OCI-LY1 (cell line): ENCODE results near the gene PPP1R9A.
A peak's percentile ranks its signal among the peaks of the same experiment; 100 is the strongest.

ENCODE experiments used
- H2AFZ ChIP-seq: fragments of 200-600 bp; sonication (generic), shearing (Covaris generic); 2 replicates; pipeline ENCODE4 v1.6.0; 2014; ENCODE audit warnings: antibody characterized with exemption, mild to moderate bottlenecking, low read length
- H3F3A ChIP-seq: fragments of 200-600 bp; sonication (generic), shearing (Covaris generic); 2 replicates; pipeline ENCODE4 v1.6.0; 2014; ENCODE audit warnings: mild to moderate bottlenecking, antibody characterized with exemption, low read length, moderate library complexity; ENCODE audit not compliant: insufficient read depth
- H3K27ac ChIP-seq: fragments of 200-600 bp; sonication (generic); 2 replicates; pipeline ENCODE4 v1.5.1; 2014; ENCODE audit warnings: low read length, mixed run types, mild to moderate bottlenecking, low read depth; ENCODE audit not compliant: poor library complexity, severe bottlenecking
- H3K27me3 ChIP-seq: fragments of 200-600 bp; sonication (generic); 2 replicates; pipeline ENCODE4 v1.6.0; 2014; ENCODE audit warnings: antibody characterized with exemption, mild to moderate bottlenecking, low read length, moderate library complexity; ENCODE audit not compliant: insufficient read depth
- H3K36me3 ChIP-seq: fragments of 200-600 bp; sonication (generic); 2 replicates; pipeline ENCODE4 v1.6.1; 2014; ENCODE audit warnings: mild to moderate bottlenecking, antibody characterized with exemption, low read length, moderate library complexity, mixed read lengths; ENCODE audit not compliant: insufficient read depth
- H3K4me1 ChIP-seq: fragments of 200-600 bp; sonication (generic); 2 replicates; pipeline ENCODE4 v1.5.1; 2014; ENCODE audit warnings: mild to moderate bottlenecking, low read length, moderate library complexity; ENCODE audit not compliant: insufficient read depth, severe bottlenecking
- H3K4me2 ChIP-seq: fragments of 200-600 bp; sonication (generic), shearing (Covaris generic); 2 replicates; pipeline ENCODE4 v1.6.1; 2014; ENCODE audit warnings: low read length
- H3K4me3 ChIP-seq: fragments of 200-600 bp; sonication (generic); 2 replicates; pipeline ENCODE4 v1.5.1; 2014; ENCODE audit warnings: low read length, low read depth, mild to moderate bottlenecking, mixed read lengths; ENCODE audit not compliant: poor library complexity, severe bottlenecking
- H3K79me2 ChIP-seq: fragments of 200-600 bp; shearing (Covaris generic); 2 replicates; pipeline ENCODE4 v1.6.1; 2016; ENCODE audit warnings: mixed run types, low read length, mixed read lengths; ENCODE audit not compliant: insufficient read depth
- H3K9ac ChIP-seq: fragments of 200-600 bp; sonication (generic), shearing (Covaris generic); 2 replicates; pipeline ENCODE4 v1.6.1; 2014; ENCODE audit warnings: mild to moderate bottlenecking, low read length, mixed read lengths
- H3K9me2 ChIP-seq: fragments of 200-600 bp; sonication (generic), shearing (Covaris generic); 2 replicates; pipeline ENCODE4 v1.6.1; 2014; ENCODE audit warnings: low read depth, mild to moderate bottlenecking, low read length, mixed read lengths
- H3K9me3 ChIP-seq: fragments of 200-600 bp; shearing (Covaris generic); 2 replicates; pipeline ENCODE4 v1.6.1; 2014; ENCODE audit warnings: low read length, mixed read lengths
- H4K20me1 ChIP-seq: fragments of 200-600 bp; sonication (generic), shearing (Covaris generic); 2 replicates; pipeline ENCODE4 v1.6.0; 2016; ENCODE audit warnings: mild to moderate bottlenecking, low read length; ENCODE audit not compliant: insufficient read depth
- CTCF ChIP-seq: fragments of 200-600 bp; sonication (generic), shearing (Covaris generic); IDR thresholded peaks from 2 replicates; pipeline ENCODE4 v1.5.1; 2017; ENCODE audit warnings: mild to moderate bottlenecking, antibody characterized with exemption, low read length, moderate library complexity, mixed read lengths
- EZH2 ChIP-seq: fragments of 200-600 bp; sonication (generic), shearing (Covaris generic); IDR thresholded peaks from 2 replicates; pipeline ENCODE4 v1.8.0; 2017; ENCODE audit warnings: borderline replicate concordance, mixed run types, mild to moderate bottlenecking, antibody characterized with exemption, low read length, moderate library complexity, mixed read lengths

Gene PPP1R9A

DNA sequence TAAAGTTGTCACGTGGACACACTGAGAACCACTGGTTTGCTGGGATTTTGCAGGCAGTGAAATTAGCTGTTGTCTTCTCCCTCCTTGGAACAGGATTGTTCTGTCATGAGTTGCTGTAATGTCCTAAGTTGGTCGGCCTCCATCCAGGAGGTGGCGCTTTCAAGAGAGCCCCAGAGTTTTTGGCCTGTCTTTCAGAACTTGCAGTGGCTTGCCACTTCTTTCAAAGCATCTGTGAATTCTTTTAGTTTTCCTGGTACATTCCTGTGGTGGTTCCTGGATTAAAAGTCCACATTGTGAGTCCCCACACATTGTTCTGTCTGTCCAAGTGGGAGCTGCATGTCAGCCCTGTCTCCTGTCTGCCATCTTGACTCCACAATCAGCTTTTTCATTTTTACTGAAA is 283.1 kb downstream of the PPP1R9A start:
- no peaks in the 10 kb centered on the region for H3K27me3 ChIP-seq
- H2AFZ ChIP-seq: no peak overlapping the region
- H3K9me2 ChIP-seq: no peaks in the 10 kb centered on the region
- H3K4me1 ChIP-seq: no peaks in the 10 kb centered on the region
- H3K4me2 ChIP-seq: no peak overlapping the region
- no peak overlapping the region for H3K27ac ChIP-seq
- H3K9ac ChIP-seq: no peak overlapping the region
- no peaks in the 10 kb centered on the region for H3K79me2 ChIP-seq
- H3K4me3 ChIP-seq: no peak overlapping the region
- H3K36me3 ChIP-seq: no peaks in the 10 kb centered on the region
- no peak for TF ChIP-seq EZH2
- TF ChIP-seq CTCF: peak; percentile 62; the same call in 1 of the 2 replicates
- no peaks in the 10 kb centered on the region for H3K9me3 ChIP-seq
- H4K20me1 ChIP-seq: no peaks in the 10 kb centered on the region
- H3F3A ChIP-seq: no peaks in the 10 kb centered on the region

DNA sequence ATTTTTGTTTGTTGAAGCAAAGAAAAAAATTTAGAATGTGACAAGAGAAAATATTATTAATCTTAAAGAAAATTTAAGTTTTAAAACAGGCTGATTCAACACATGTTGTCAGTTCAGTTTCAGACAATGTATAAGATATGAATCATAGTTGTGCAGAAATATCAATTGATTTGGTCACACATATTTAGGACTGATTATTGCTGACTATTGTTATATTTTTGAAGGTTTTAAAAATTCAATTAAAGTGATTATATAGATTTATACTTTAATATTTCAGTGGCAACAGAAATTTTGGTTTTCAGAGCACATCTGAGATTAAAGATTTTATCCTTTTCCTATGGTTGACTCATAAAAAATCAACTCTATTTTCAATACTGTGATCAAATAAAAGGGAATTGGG is 284.4 kb downstream of the PPP1R9A start:
- Histone ChIP-seq H3K9ac (no peak overlapping the region), H3F3A (no peaks in the 10 kb centered on the region), H2AFZ (no peak overlapping the region), H3K4me2 (no peak overlapping the region), H3K27ac (no peak overlapping the region), H3K4me3 (no peak overlapping the region), H3K9me3 (no peaks in the 10 kb centered on the region), H3K79me2 (no peaks in the 10 kb centered on the region), H3K9me2 (no peaks in the 10 kb centered on the region), H4K20me1 (no peaks in the 10 kb centered on the region), H3K36me3 (no peaks in the 10 kb centered on the region), H3K4me1 (no peaks in the 10 kb centered on the region), H3K27me3 (no peaks in the 10 kb centered on the region)
- no peak for TF ChIP-seq EZH2
- TF ChIP-seq CTCF: no peak

DNA sequence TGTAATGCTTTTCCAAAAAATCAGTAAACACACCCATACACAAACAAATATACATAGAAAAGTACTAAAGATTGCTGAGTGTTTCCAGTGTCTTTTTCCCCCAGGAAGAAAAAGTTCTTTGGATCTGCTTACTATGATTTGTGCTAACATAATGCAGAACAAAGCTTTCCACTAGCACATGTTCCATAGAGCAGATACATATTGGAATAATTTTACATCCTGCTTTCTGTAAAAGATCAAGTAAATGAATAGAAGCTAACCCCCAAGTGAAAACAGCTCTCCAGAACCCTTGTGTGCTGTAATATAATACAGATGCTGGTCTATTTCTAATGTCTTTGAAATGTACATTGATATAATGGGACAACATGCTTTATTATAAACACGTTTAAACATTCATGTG is 291.5 kb downstream of the PPP1R9A start:
- Histone ChIP-seq H3F3A (no peaks in the 10 kb centered on the region), H4K20me1 (no peaks in the 10 kb centered on the region; the same call in 1 of the 2 replicates), H3K9me2 (no peaks in the 10 kb centered on the region), H3K27me3 (no peaks in the 10 kb centered on the region), H3K79me2 (no peaks in the 10 kb centered on the region), H3K4me1 (no peaks in the 10 kb centered on the region), H3K9ac (no peak overlapping the region), H2AFZ (no peak overlapping the region), H3K4me3 (no peak overlapping the region), H3K36me3 (no peaks in the 10 kb centered on the region), H3K9me3 (no peaks in the 10 kb centered on the region), H3K4me2 (no peak overlapping the region), H3K27ac (no peak overlapping the region)
- no peak for TF ChIP-seq EZH2
- TF ChIP-seq CTCF: no peak
